Upper lobe of right lung (tissue), 1 donor: Measurements from ENCODE around the gene AGPAT3. TPM values are rescaled to one million over a fixed set of nuclear protein-coding genes. Genes with fewer than 3 reads are reported as not detected.
A peak's percentile ranks its signal among the peaks of the same experiment; 100 is the strongest.

Source experiments
- ATAC-seq: fragments of 200-7000 bp; cut with Tn5 transposase; one replicate; pipeline ENCODE4 v1.9.1; 2020; ENCODE audit warnings: mild to moderate bottlenecking, moderate library complexity
- DNase-seq: peaks from one replicate; pipeline ENCODE4 v3.0.0-alpha.2; 2020
- H3K27ac ChIP-seq: fragments of 200-600 bp; one replicate; pipeline ENCODE4 v1.8.0; 2022
- H3K27me3 ChIP-seq: fragments of 200-600 bp; one replicate; pipeline ENCODE4 v1.8.0; 2022; ENCODE audit warnings: mild to moderate bottlenecking
- H3K36me3 ChIP-seq: fragments of 200-600 bp; one replicate; pipeline ENCODE4 v1.8.0; 2022
- H3K4me1 ChIP-seq: fragments of 200-600 bp; one replicate; pipeline ENCODE4 v1.8.0; 2022
- H3K4me3 ChIP-seq: fragments of 200-600 bp; one replicate; pipeline ENCODE4 v1.8.0; 2022; ENCODE audit warnings: mild to moderate bottlenecking
- H3K9me3 ChIP-seq: fragments of 200-600 bp; one replicate; pipeline ENCODE4 v1.8.0; 2022
- CTCF ChIP-seq: fragments of 200-600 bp; IDR thresholded peaks from one replicate; pipeline ENCODE4 v1.8.0; 2022; ENCODE audit warnings: antibody characterized with exemption
- intact Hi-C: fragments of 100-400 bp; cut with DNase I; formaldehyde crosslinking; loops from one replicate; pipeline ENCODE4 v1.11.0; 2022
- total RNA-seq: library from RNA; stranded (reverse); fragmentation: NEBNext Ultra II Directional; extraction: Animal tissue kit (Norgen Biotek cat#: 25700); gene quantifications from one replicate; pipeline ENCODE4 v1.2.1, GENCODE V29; 2021
- donor health status: DM: no; HTN: yes; CAD: no; lungs with severe emphysema.

The AGPAT3 gene
- total RNA-seq, 1 donor from 2014 or later: 86.0 TPM

GRCh38 chr21:43912500-43912899 lies 47.5 kb downstream of the AGPAT3 start:
- Histone ChIP-seq H3K4me1 (peaks cover 14% of the 10 kb centered on the region), H3K9me3 (no peaks in the 10 kb centered on the region), H3K36me3 (no peaks in the 10 kb centered on the region), H3K4me3 (no peak overlapping the region), H3K27ac (no peak overlapping the region), H3K27me3 (no peaks in the 10 kb centered on the region)
- ATAC-seq (no peak), DNase-seq (no peak)
- no peak for TF ChIP-seq CTCF
- intact Hi-C loops: no loop called here

GRCh38 chr21:43912910-43913309 lies 47.9 kb downstream of the AGPAT3 start:
- Histone ChIP-seq H3K4me3 (no peak overlapping the region), H3K4me1 (peaks cover 14% of the 10 kb centered on the region), H3K27ac (no peak overlapping the region), H3K36me3 (no peaks in the 10 kb centered on the region), H3K27me3 (no peaks in the 10 kb centered on the region), H3K9me3 (no peaks in the 10 kb centered on the region)
- intact Hi-C loops: no loop called here
- ATAC-seq (no peak), DNase-seq (no peak)
- no peak for TF ChIP-seq CTCF

GRCh38 chr21:43913928-43914327 lies 48.9 kb downstream of the AGPAT3 start:
- H3K4me1 ChIP-seq: peaks cover 14% of the 10 kb centered on the region
- no peaks in the 10 kb centered on the region for H3K9me3 ChIP-seq
- intact Hi-C loops: no loop called here
- DNase-seq (no peak), ATAC-seq (no peak)
- H3K27me3 ChIP-seq: no peaks in the 10 kb centered on the region
- no peak overlapping the region for H3K27ac ChIP-seq
- TF ChIP-seq CTCF: no peak
- no peaks in the 10 kb centered on the region for H3K36me3 ChIP-seq
- no peak overlapping the region for H3K4me3 ChIP-seq

- no peak for TF ChIP-seq CTCF
Observed at GRCh38 chr21:43916076-43916475, 51.1 kb downstream of the AGPAT3 start.

DNA sequence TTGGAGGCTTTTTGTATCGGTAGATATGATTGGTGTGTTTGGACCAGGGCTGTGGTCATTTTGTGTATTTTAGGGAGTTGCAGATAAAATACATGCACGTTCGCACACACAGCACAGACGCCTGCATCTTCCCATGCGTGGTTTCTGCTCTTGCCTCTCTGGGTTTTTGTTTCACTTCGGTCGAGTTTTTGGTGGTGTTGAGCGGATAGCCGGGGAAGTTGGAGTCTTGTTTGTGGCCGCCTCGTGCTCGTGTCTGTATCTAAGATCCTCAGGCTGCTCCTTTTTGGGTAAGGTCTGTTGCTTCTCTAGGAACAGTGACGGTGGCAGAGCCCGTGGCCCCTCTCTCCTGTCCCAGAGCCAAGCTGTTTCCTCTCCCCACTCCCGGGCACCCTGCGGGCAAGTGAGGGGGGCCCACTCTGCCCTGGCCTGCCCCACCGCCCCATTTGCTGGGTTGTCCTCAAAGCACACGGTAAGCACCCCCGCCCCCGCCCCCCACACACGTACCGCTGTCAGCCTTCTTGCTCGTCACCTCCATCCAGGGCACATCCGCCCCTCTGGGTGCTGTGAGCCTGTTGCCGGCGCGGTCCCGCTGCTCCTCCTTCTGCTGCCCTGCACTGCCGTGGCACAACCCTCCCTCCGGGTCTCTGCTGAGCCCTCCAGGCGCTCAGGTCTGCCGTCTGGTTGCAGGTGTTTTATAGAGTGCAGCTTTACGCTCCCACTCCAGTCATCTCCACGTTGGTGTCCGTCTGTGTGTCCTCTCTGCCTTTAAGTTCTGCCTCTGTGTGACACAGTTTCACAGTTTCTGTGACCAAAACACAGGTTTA lies 51.9 kb downstream of the AGPAT3 start:
- Histone ChIP-seq H3K4me3 (peak overlapping the region; percentile 40), H3K36me3 (no peaks in the 10 kb centered on the region), H3K27ac (no peak overlapping the region), H3K4me1 (peaks cover 5% of the 10 kb centered on the region), H3K27me3 (no peaks in the 10 kb centered on the region), H3K9me3 (no peaks in the 10 kb centered on the region)
- peak; percentile 65 for DNase-seq
- intact Hi-C loops: no loop called here
- no peak for TF ChIP-seq CTCF
- ATAC-seq: peak; percentile 55

More at GRCh38 chr21:43916076-43916475, 51.1 kb downstream of the AGPAT3 start:
- Histone ChIP-seq H3K4me1 (peaks cover 7% of the 10 kb centered on the region), H3K27me3 (no peaks in the 10 kb centered on the region), H3K27ac (no peak overlapping the region), H3K9me3 (no peaks in the 10 kb centered on the region), H3K36me3 (no peaks in the 10 kb centered on the region), H3K4me3 (no peak overlapping the region)
- ATAC-seq (no peak), DNase-seq (no peak)
- intact Hi-C loops: no loop called here
